ENCODE data around the gene GRM2. TPM values are rescaled to one million over a fixed set of nuclear protein-coding genes. Genes with fewer than 3 reads are reported as not detected.

The GRM2 gene
- total and polyA plus RNA-seq, 2 donors (not counting 1 experiment from before 2014, with no cell fraction given) = under 0.01 to 0.06 TPM

DNA sequence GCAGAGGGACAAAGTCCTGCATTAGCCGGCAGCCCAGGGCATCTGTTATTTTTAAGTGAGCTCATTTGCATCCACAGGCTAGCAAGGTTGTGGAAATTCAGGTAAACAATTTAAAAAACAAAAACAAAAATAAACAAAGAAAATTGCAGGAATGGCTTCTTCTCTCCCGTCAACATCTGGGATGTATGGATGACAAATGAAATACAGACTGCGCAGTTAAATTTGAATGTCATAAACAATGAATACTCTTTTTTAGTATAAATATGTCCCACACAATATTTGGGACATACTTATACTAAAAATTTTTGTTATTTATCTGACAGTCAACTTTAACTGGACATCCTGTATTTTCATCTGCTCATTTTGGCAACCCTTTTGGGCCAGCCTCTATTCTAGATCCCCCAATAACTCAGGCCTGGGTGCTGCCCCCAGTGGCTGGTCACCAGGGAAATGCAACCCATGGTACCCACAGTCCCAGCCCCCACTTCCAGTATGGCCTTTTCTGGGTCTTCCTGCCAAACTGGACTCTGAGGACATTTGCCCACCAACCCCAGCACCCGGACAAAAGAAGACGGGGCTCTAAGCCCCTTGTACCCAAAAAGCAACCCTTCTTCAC lies 12.7 kb downstream of the GRM2 start:
- no peak overlapping the region for H2AFZ ChIP-seq (ENCODE audit: low read length)
- H3K9me3 ChIP-seq (ENCODE audit: control insufficient read depth, insufficient read depth, low read depth, low read length) = no peaks in the 10 kb centered on the region
- no peaks in the 10 kb centered on the region for H4K20me1 ChIP-seq (ENCODE audit: control insufficient read depth, extremely low read depth, insufficient read depth, low read length)
- no peaks in the 10 kb centered on the region for H3K36me3 ChIP-seq (ENCODE audit: control insufficient read depth, insufficient read depth, low read length)
- H3K79me2 ChIP-seq (ENCODE audit: control insufficient read depth, insufficient read depth, low read length) = no peaks in the 10 kb centered on the region
- TF ChIP-seq EZH2 (IDR thresholded peaks at IDR 0.05; ENCODE audit: low read length, missing control alignments) = no peak
- TF ChIP-seq, protein P1, sequence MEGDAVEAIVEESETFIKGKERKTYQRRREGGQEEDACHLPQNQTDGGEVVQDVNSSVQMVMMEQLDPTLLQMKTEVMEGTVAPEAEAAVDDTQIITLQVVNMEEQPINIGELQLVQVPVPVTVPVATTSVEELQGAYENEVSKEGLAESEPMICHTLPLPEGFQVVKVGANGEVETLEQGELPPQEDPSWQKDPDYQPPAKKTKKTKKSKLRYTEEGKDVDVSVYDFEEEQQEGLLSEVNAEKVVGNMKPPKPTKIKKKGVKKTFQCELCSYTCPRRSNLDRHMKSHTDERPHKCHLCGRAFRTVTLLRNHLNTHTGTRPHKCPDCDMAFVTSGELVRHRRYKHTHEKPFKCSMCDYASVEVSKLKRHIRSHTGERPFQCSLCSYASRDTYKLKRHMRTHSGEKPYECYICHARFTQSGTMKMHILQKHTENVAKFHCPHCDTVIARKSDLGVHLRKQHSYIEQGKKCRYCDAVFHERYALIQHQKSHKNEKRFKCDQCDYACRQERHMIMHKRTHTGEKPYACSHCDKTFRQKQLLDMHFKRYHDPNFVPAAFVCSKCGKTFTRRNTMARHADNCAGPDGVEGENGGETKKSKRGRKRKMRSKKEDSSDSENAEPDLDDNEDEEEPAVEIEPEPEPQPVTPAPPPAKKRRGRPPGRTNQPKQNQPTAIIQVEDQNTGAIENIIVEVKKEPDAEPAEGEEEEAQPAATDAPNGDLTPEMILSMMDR (conservative IDR thresholded peaks at IDR 0.05 in 1 of 2, IDR thresholded peaks at IDR 0.05 in 1 of 2; ENCODE audit: low read depth in 1 of 2, low read length in 2 of 2) = peak in 1 of 2 donors; percentile 26
- no peak for DNase-seq (ENCODE audit: low read depth in 2 of 2)
- no peak overlapping the region for H3K9ac ChIP-seq (ENCODE audit: insufficient read depth, low read length)
- no peaks in the 10 kb centered on the region for H3K27me3 ChIP-seq (ENCODE audit: control insufficient read depth, insufficient read depth, low read length)
- H3K4me2 ChIP-seq (ENCODE audit: extremely low read depth, insufficient read depth, low read length) = no peak overlapping the region
- H3K4me3 ChIP-seq (replicated peaks in 1 of 4; ENCODE audit: control extremely low read depth in 1 of 4, insufficient read depth in 1 of 4, low read depth in 3 of 4, low read length in 4 of 4) = no peak overlapping the region
- H3K4me1 ChIP-seq (ENCODE audit: control insufficient read depth, extremely low read depth, insufficient read depth, low read length) = no peaks in the 10 kb centered on the region
- no peak overlapping the region for H3K27ac ChIP-seq (ENCODE audit: insufficient read depth, low read length)

DNA sequence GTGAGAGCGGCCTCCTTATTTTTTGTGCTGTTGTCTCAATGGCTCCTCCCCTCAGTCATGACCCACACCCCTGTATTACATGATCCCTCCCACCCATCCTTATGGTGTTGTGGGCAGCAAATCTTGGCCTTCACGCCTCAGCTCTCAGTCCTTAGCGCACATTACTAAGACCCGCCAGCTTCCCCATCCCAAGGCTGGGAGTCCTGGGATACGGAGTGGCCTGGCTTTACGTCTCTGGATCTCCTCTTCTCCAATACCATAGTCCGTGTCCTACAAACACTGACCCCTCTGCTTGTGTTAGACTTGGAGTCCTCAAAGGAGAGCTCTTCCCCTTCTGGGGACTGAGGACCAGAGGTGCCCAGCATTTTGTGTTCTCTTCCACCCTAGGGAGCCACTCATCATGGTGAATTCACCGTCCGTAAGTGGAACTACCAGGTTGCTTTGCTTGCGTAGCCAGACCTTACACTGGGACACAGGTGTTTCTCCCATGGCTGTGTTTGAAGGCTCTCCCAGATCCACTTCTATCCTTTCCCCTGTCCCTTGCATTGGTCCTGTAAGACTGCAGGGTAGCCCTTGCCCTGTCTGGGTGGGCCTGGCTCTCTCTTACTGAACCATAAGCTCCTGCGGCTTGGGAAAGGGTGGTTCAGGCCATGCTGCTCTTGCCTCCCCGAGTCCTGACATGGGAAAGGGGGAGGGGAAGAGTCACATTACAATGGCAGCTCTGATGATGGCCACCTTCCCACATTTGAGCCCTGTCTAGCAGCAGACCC lies 13.6 kb downstream of the GRM2 start:
- Histone ChIP-seq H3K27ac (ENCODE audit: insufficient read depth, low read length) (no peak overlapping the region), H3K27me3 (ENCODE audit: control insufficient read depth, insufficient read depth, low read length) (no peaks in the 10 kb centered on the region), H3K4me1 (ENCODE audit: control insufficient read depth, extremely low read depth, insufficient read depth, low read length) (no peaks in the 10 kb centered on the region), H3K9me3 (ENCODE audit: control insufficient read depth, insufficient read depth, low read depth, low read length) (no peaks in the 10 kb centered on the region), H3K4me3 (replicated peaks in 1 of 4; ENCODE audit: control extremely low read depth in 1 of 4, insufficient read depth in 1 of 4, low read depth in 3 of 4, low read length in 4 of 4) (no peak overlapping the region), H4K20me1 (ENCODE audit: control insufficient read depth, extremely low read depth, insufficient read depth, low read length) (no peaks in the 10 kb centered on the region), H3K9ac (ENCODE audit: insufficient read depth, low read length) (no peak overlapping the region), H3K79me2 (ENCODE audit: control insufficient read depth, insufficient read depth, low read length) (no peaks in the 10 kb centered on the region), H3K36me3 (ENCODE audit: control insufficient read depth, insufficient read depth, low read length) (no peaks in the 10 kb centered on the region), H2AFZ (ENCODE audit: low read length) (no peak overlapping the region), H3K4me2 (ENCODE audit: extremely low read depth, insufficient read depth, low read length) (no peak overlapping the region)
- no peak for DNase-seq (ENCODE audit: low read depth in 2 of 2)
- TF ChIP-seq, protein P1 (conservative IDR thresholded peaks at IDR 0.05 in 1 of 2, IDR thresholded peaks at IDR 0.05 in 1 of 2; ENCODE audit: low read depth in 1 of 2, low read length in 2 of 2) = no peak
- TF ChIP-seq EZH2 (IDR thresholded peaks at IDR 0.05; ENCODE audit: low read length, missing control alignments) = no peak

DNA sequence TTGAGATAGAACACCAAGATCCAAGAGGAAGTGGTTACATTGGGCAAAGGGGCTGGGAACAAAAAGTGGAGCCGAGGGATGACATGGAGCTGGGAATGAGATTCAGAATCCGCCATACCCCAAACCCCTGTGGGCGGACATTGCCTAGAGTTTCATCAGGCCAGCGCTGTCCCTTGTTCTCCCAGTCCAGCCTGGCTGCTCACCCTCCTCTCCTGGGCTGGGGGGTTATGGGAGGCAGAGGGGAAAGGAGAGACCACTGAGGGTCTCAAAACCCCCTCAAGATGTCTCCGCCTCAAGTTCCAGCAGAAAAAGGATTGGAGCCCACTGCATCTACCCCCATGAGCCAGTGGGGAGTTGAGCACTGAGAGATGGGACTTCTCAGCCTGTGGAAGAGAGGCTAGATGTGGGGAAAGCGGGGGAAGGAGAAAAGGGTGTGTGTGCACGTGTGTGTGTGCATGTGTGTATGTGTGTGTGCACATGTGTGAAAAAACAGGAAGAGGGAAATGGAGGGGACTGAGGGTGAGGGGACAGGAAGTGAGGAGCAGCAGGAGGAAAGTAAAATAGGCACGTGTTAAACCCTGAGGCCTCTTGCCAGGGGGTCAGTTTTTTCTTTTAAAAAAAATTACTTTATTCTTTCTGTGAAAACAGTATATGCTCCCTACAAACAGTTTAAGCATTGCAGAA lies 14.3 kb downstream of the GRM2 start:
- no peaks in the 10 kb centered on the region for H3K36me3 ChIP-seq (ENCODE audit: control insufficient read depth, insufficient read depth, low read length)
- H4K20me1 ChIP-seq (ENCODE audit: control insufficient read depth, extremely low read depth, insufficient read depth, low read length) = no peaks in the 10 kb centered on the region
- H3K79me2 ChIP-seq (ENCODE audit: control insufficient read depth, insufficient read depth, low read length) = no peaks in the 10 kb centered on the region
- H3K4me3 ChIP-seq (replicated peaks in 1 of 4; ENCODE audit: control extremely low read depth in 1 of 4, insufficient read depth in 1 of 4, low read depth in 3 of 4, low read length in 4 of 4) = no peak overlapping the region
- no peak overlapping the region for H3K9ac ChIP-seq (ENCODE audit: insufficient read depth, low read length)
- TF ChIP-seq, protein P1 (conservative IDR thresholded peaks at IDR 0.05 in 1 of 2, IDR thresholded peaks at IDR 0.05 in 1 of 2; ENCODE audit: low read depth in 1 of 2, low read length in 2 of 2) = no peak
- no peak for TF ChIP-seq EZH2 (IDR thresholded peaks at IDR 0.05; ENCODE audit: low read length, missing control alignments)
- H3K27ac ChIP-seq (ENCODE audit: insufficient read depth, low read length) = no peak overlapping the region
- H3K27me3 ChIP-seq (ENCODE audit: control insufficient read depth, insufficient read depth, low read length) = no peaks in the 10 kb centered on the region
- H3K4me2 ChIP-seq (ENCODE audit: extremely low read depth, insufficient read depth, low read length) = no peak overlapping the region
- H3K4me1 ChIP-seq (ENCODE audit: control insufficient read depth, extremely low read depth, insufficient read depth, low read length) = no peaks in the 10 kb centered on the region
- no peaks in the 10 kb centered on the region for H3K9me3 ChIP-seq (ENCODE audit: control insufficient read depth, insufficient read depth, low read depth, low read length)
- no peak for DNase-seq (ENCODE audit: low read depth in 2 of 2)
- H2AFZ ChIP-seq (ENCODE audit: low read length) = no peak overlapping the region

Measured in fibroblast of lung (primary cell).